ENCODE data around the gene C2orf69. TPM values are rescaled to one million over a fixed set of nuclear protein-coding genes. Genes with fewer than 3 reads are reported as not detected.

The C2orf69 gene
- total RNA-seq, 4 donors from 2014 or later: 11.5 to 15.4 (median 12.5) TPM

GRCh38 chr2:199946196-199946595 lies 35.1 kb downstream of the C2orf69 start:
- ATAC-seq (ENCODE audit: low FRiP score): no peak
- TF ChIP-seq, protein P1, sequence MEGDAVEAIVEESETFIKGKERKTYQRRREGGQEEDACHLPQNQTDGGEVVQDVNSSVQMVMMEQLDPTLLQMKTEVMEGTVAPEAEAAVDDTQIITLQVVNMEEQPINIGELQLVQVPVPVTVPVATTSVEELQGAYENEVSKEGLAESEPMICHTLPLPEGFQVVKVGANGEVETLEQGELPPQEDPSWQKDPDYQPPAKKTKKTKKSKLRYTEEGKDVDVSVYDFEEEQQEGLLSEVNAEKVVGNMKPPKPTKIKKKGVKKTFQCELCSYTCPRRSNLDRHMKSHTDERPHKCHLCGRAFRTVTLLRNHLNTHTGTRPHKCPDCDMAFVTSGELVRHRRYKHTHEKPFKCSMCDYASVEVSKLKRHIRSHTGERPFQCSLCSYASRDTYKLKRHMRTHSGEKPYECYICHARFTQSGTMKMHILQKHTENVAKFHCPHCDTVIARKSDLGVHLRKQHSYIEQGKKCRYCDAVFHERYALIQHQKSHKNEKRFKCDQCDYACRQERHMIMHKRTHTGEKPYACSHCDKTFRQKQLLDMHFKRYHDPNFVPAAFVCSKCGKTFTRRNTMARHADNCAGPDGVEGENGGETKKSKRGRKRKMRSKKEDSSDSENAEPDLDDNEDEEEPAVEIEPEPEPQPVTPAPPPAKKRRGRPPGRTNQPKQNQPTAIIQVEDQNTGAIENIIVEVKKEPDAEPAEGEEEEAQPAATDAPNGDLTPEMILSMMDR (IDR thresholded peaks at IDR 0.05): no peak

DNA sequence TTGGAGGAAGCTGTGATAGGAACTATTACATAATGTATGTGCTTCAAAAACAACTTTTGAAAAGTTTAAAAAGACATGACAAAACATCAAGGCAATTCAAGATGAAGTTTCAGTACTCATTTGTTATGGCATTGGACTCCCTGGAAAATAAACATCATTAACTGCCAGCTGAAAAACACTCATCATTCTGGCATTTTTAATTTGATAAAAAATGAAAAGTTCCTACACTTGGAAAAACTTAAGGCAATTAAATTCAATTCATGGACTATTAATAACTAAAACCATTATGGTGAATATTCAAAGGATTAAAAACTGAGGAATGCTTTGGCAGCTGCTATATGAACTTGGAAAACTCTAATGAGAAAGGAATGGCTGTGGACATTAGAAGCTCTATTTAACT lies 35.7 kb downstream of the C2orf69 start:
- DNase-seq (ENCODE audit: low spot score): no peak
- TF ChIP-seq, protein P1 (IDR thresholded peaks at IDR 0.05): no peak
- ATAC-seq (ENCODE audit: low FRiP score): peak; percentile 32

More at GRCh38 chr2:199946196-199946595, 35.1 kb downstream of the C2orf69 start:
- no peak for DNase-seq (ENCODE audit: low spot score)

GRCh38 chr2:199950396-199950795 lies 39.3 kb downstream of the C2orf69 start:
- TF ChIP-seq, protein P1 (IDR thresholded peaks at IDR 0.05): no peak
- no peak for DNase-seq (ENCODE audit: low spot score)
- no peak for ATAC-seq (ENCODE audit: low FRiP score)

GRCh38 chr2:199951023-199951422 lies 39.9 kb downstream of the C2orf69 start:
- TF ChIP-seq, protein P1 (IDR thresholded peaks at IDR 0.05): no peak
- DNase-seq (ENCODE audit: low spot score) (no peak), ATAC-seq (ENCODE audit: low FRiP score) (no peak)

- TF ChIP-seq, protein P1 (IDR thresholded peaks at IDR 0.05): no peak
- ATAC-seq (ENCODE audit: low FRiP score) (peak; percentile 65), DNase-seq (ENCODE audit: low spot score) (no peak)
Measured at GRCh38 chr2:199955007-199955338, 43.9 kb downstream of the C2orf69 start.

- peak; percentile 95 for ATAC-seq (ENCODE audit: low FRiP score)
- DNase-seq (ENCODE audit: low spot score): peak; percentile 44
- TF ChIP-seq, protein P1 (IDR thresholded peaks at IDR 0.05): no peak
Measured at GRCh38 chr2:199955339-199956061, 44.4 kb downstream of the C2orf69 start, which contains the start of the genes MAIP1 and TYW5. Gene MAIP1 (plus strand): TSS chr2:199955582. CDS start chr2:199955799, 217 bp downstream. Gene TYW5 (minus strand): TSS chr2:199955491. CDS start chr2:199955470, 21 bp downstream.

- ATAC-seq (ENCODE audit: low FRiP score) (no peak), DNase-seq (ENCODE audit: low spot score) (no peak)
- TF ChIP-seq, protein P1 (IDR thresholded peaks at IDR 0.05): no peak
Measured at GRCh38 chr2:199956062-199956380, 44.9 kb downstream of the C2orf69 start.

Measured in omental fat pad (tissue), 4 donors.